HTERT RPE-1 (cell line): ENCODE data around the gene ZFHX3.

ENCODE experiments used
- in situ Hi-C: fragments of 300-500 bp; cut with MboI; formaldehyde crosslinking; loops from 4 replicates; pipeline ENCODE4 v1.14.3; 2020; ENCODE audit warnings: low sequenced_read_pairs

ZFHX3 gene

GRCh38 chr16:73069581-73070262 is 21.8 kb upstream of the ZFHX3 start:
- in situ Hi-C loops, result no loop called here

DNA sequence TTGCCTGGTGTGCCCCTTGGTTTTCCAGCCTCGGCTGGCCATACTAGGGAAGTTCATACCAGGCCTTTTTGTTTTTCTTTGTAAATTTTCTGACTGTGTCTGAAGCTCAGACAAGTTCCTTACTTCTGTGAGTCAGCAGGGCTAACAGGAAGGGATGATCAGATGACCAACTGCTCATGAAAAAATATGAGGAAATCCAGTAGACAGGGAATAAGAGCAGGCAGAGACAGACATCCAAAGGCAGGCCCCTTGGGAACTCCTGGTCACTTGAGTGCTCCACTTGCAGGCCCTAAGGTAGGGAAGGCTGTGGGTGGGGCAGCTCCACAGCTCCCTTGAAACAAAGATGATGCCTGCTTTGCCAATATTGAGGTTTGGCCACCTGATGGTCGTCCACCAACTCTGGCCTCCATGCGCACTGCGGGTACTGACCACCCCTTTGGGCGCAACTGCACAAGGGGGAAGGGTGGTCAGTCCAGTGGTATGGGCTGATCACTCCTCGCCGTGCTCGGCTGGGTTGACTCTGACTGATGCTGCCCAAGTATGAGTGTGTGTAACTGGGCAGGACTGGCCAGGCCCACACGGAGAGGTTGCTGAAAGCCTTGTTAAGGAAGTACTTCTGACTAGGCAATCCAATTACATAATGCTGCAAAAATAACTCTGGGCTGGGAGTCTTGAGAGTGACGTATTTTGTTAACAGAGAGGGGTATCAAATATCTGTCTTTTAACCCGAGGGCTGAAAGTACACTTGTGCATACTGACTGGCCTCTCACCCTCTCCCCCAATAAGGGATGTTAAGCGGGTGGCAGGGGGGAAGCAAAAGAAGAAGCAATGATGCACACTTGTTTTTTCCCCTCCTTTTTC is 20.8 kb upstream of the ZFHX3 start:
- in situ Hi-C loops, result no loop called here

DNA sequence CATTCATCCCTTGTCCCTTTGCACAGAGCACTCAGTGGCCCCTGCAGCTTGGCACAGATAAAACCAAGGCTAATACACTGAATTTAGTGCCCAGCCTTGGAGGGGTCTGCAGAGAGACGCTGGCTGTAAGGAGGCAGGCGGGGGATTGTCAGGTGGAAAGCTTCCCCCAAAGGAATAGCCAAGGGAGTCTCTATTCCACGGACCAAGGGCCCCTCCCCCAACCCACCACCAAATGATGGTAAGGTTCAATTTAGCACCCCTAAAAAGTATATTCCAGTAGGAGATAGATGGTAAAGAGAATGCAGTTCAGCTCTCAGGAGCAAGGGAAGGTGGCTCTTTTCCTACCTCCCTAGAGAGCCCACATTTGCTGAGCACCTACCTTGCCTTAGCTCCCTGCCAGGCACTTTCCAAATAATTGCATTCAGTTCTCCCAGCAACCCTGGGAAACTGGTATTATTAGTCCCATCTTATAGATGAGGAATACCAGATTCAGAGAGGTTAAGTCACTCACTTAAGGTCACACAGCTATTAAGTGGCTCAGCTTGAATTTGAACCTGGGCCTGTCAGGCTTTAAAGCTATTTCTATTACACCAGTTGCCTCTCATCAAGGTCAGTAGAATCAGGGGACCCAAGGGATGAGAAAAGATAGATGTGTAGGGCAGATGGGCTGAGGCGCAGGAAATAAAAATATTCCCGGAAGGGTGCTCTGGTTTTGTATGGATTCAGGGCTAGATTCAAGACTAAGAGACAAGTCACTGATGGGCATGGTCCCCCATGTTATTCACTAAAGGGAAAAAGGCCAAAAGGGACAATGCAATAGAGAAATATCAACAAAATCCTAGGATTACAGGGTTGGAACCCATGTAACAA is 20.0 kb upstream of the ZFHX3 start:
- in situ Hi-C loops, result no loop called here

DNA sequence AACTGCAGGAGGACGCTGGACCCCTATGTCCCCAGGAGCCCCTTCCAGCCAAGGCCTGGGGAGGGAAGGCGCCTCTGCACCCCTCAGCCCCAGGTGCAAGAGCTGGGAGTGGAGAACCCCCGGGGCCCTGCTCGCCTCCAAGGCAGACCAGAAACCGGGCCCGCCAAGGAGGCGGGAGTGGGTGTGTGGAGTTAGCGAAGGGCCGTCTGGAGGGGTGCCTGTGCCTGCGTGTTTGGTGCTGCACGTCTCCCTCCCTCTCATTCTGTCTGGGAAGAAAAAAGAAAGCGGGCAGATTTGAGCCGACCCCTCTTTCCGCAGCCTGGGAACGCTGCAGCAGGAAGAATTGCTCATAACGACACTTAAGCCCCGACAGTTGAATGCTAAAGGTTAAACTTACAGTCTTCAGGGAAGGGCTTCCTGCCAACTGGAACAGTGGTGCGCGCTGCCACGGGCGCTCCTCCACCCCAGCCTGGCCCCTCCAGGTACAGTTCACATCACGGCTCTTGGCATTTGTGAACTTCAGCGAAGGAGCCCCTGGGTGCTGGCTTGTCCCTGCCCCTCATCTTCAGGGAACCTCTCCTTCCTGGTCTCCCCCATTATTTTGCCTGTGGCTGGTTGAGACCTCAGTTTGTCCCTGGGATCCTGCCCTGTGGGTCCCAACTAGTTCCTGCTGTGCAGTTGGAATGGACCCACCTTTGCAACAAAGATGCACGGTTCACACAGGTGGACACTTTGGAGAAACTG is 19.2 kb upstream of the ZFHX3 start:
- in situ Hi-C loops, result no loop called here

DNA sequence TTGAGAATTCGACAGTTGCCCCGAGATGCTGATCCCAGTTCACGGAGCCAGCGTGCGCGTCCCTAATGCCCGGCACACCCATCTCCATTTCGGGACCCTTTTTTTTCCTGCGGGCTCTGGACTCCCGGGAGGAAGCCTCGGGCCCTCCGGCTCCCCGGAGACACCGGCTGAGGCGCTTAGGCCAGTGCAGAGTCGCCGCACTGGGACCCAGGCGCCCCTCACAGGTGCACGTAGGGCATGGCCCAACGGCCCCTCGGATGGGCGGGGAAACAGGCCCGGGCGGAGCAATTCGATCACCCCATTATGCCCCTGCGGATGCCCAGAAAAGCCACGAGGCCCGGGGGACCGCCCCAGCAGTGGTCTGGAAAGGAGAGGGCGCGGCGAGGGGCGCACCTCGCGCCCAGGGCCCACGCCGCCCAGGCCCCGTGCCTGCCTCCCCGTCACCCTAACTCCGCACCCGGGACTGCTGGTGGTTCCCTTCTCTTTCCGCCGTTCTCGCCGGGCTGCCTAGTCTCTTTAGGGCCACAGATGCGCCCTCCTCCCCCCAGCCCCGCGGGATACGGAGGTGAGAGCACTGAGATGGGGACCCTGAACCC is 18.5 kb upstream of the ZFHX3 start:
- in situ Hi-C loops, result no loop called here

DNA sequence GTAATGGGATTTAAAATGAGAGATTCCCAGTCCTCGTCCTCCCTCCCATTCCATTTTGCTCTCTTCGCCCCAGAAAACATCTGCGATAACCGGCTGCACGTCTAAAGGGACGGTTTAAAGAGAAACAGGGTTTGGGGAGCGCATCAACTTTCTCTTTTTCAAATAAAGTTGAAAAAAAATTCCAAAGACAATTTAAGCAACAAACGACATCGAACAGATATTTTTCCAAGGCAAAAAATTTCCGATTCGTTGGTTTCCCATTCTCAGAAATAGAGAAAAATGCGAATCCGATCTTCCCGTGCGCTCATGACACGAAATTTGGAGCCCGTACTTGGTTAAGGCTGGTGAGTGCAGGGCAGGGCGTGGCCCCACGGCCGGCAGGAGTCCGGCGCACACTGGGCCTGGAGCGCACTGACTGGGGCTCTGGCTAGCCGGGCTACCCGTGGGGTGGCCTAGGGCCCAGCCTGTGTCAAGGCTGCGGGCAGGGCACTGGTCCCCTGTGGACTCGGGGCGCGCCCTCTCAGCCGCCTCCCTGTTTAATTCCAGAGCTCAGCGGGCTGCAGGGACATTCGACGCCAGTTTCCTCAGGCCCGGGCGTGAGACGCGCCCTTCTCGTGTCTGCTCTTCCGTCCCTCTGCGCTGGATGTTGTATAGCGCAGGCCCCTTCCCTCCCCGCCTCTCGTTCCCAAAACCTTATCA is 17.9 kb upstream of the ZFHX3 start:
- in situ Hi-C loops, result no loop called here

GRCh38 chr16:73064994-73065545 is 17.1 kb upstream of the ZFHX3 start:
- in situ Hi-C loops, result no loop called here

GRCh38 chr16:73064212-73064993 is 16.5 kb upstream of the ZFHX3 start:
- in situ Hi-C loops, result no loop called here

GRCh38 chr16:73063854-73064211 is 15.9 kb upstream of the ZFHX3 start:
- in situ Hi-C loops, result no loop called here

DNA sequence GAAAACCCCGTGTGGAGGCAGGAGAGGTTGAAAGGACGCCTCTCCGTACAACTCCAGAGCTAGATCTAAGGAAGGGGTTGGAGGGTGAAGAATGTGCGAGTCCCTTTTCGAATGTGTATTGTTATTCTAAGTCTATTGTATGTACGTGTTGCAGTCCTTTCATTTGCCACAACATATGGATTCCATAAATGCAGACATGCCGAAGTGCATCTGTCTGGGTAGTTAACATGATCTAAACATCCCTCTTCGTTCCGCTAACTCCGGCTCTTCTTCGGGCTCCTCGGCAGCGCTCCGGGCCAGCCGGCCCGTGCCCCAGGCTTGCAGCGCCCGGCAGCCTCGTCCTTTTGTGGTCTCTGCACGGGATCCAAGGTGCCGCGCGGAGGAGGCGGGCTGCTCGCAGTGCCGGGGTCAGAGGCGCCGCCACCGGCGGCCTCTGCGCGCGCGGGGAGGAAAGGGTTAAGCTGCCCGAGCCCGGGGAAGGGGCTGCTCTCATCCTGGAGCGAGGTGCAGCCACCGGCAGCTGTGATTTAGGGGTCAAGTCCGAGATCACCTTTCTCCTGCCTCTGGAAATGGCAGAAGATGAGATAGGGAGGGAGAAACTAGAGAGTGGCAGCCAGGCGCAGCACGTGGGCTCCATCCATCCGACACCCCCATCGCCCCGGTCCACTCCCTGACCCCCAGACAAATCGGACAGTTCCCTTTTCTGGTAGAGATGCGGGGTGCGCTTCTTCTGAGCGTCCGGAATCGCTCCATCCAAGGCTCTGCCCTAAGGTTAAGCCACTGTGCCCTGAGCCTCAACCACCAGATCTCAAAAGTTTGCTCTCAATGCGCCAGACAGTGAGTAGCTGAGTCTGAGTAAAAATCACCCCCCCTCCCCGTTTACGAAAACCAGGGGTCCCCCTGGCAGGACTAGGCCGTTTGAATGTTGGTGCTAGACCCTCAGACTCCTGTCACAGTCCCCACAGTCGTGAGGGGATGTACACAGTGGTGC is 15.1 kb upstream of the ZFHX3 start:
- in situ Hi-C loops, result no loop called here

- in situ Hi-C loops, result no loop called here
Observed at GRCh38 chr16:73062001-73062616, 14.2 kb upstream of the ZFHX3 start.

DNA sequence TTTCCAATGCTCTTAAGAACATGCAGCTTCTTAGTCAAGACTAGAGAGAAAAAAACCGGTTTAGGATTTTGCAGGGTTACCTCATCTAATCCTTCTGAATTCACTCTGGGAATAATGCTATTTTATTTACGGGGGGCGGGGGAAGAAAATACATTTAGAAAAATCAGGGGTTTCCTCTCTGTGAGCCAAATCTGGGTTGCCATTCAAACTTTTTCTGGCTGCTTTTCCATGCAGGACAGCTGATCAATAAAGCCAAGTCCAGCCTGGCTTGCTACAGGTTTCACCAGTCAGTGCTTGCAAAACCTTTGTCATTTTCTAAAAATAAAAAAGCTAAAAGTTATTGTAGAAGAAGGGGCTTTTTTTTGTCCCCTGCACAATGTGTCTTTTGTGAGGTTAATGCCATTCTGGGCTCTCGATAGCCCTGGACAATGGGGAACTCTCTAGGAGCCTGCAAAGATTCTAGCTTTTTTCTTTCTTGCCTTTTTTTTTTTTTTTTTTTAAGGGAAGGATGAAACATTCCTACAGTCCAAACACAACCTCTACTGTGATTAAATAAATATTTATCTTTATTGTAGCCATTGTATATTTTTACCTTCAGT is 13.1 kb upstream of the ZFHX3 start:
- in situ Hi-C loops, result no loop called here

DNA sequence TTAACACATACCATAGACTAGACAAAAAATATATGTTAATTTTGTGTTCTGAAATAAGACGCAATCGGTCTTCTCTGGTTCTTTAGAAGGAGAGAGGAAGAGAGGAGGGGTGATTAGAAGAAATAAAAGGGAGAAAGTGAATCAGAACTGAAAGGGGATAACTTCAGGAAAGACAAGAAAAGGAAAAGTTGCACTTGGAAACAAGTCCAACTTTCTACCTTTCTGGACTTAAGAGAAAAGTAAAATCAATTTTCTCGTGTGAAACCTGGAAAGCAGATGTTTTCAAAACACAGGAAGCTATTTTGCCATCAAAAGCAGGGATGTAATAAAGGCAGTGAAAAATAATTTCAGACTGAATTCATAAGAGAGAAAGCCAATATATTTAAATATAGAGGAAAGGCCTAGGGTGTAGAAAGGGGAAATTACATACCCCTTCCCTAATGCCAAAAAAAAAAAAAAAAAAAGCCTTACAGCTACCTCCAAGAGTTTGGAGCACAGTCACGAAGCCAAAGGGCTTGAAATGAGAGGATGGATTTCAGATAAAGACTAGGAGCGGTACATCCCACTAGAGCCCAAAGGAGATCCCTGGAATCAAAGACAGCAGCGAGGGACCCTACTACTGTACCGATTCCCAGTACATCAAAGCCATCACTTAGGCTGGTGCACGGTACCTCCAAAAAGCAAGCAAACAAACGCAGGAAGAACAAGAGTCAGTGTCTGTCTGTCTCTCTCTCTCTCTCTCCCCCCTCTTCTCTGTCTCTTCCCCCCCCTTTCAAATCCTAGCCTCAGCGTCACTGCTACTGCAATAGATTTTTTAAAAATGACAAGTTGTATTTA is 12.1 kb upstream of the ZFHX3 start:
- in situ Hi-C loops, result no loop called here

GRCh38 chr16:73058616-73059409 is 10.9 kb upstream of the ZFHX3 start:
- in situ Hi-C loops, result no loop called here

DNA sequence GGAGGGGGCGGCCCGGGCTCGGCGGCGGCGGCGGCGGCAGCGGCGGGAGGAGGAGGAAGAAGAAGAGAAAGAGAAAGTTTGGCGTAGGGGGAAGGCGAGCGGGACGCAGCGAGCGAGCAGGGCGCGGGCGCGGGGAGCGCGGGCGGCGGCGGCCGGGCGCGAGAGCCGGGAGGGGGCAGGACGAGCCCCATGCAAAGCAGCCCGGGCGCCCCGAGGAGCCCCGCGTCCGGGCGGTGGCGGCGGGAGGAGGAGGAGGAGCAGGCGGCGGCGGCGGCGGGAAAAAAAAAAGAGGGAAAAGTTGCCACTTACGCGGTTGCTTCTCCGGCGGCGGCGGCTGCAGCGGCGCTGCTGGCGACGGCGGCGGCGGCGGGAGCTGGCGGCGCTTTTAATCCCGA is 10.3 kb upstream of the ZFHX3 start:
- in situ Hi-C loops, result no loop called here
